IPS-18a (cell line): Measurements from ENCODE around the gene DDX11.
"Not testable (repeated sequence)": the region's sequence is repeated elsewhere in the genome, so short reads cannot be mapped to it uniquely, and the experiment has no call there.

Source experiments
- H3K27ac ChIP-seq: one replicate; pipeline ENCODE4 v1.5.1; 2013; ENCODE audit warnings: low read length
- H3K27me3 ChIP-seq: one replicate; pipeline ENCODE4 v1.6.1; 2013; ENCODE audit warnings: mild to moderate bottlenecking, low read length; ENCODE audit not compliant: control insufficient read depth, insufficient read depth
- H3K36me3 ChIP-seq: one replicate; pipeline ENCODE4 v1.6.1; 2013; ENCODE audit warnings: low read depth, low read length; ENCODE audit not compliant: control insufficient read depth
- H3K4me1 ChIP-seq: one replicate; pipeline ENCODE4 v1.6.1; 2013; ENCODE audit warnings: low read depth, low read length; ENCODE audit not compliant: control insufficient read depth
- H3K4me3 ChIP-seq: one replicate; pipeline ENCODE4 v1.5.1; 2013; ENCODE audit warnings: low read length
- H3K9ac ChIP-seq: one replicate; pipeline ENCODE4 v1.6.1; 2013; ENCODE audit warnings: mild to moderate bottlenecking, low read length, moderate library complexity
- H3K9me3 ChIP-seq: one replicate; pipeline ENCODE4 v1.6.1; 2013; ENCODE audit warnings: low read depth, low read length; ENCODE audit not compliant: control insufficient read depth

DDX11 gene

DNA sequence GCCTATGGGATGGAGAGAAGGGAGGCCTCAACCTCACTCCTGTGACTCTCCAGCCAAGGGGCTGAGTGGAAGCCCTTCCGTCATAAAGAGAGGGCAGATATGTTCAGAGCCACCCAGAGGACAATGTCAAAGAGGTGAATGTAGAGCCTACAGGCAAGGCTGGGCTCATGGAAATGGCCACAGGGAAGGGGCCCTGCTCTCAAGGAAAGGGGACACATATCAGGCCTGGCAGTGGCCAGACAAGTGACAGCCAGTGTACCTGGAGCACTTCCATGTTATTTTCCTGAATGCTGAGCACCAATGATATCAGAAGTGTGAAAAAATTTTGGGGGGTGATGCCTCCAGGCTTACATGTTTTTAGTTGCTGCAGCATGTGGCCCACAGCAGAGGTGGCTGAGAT lies 36.6 kb upstream of the DDX11 start:
- no peaks in the 10 kb centered on the region for H3K9me3 ChIP-seq
- H3K4me3 ChIP-seq, result no peak overlapping the region
- H3K9ac ChIP-seq, result no peak overlapping the region
- no peaks in the 10 kb centered on the region for H3K36me3 ChIP-seq
- H3K27me3 ChIP-seq, result no peaks in the 10 kb centered on the region
- H3K27ac ChIP-seq, result no peak overlapping the region
- no peaks in the 10 kb centered on the region for H3K4me1 ChIP-seq

DNA sequence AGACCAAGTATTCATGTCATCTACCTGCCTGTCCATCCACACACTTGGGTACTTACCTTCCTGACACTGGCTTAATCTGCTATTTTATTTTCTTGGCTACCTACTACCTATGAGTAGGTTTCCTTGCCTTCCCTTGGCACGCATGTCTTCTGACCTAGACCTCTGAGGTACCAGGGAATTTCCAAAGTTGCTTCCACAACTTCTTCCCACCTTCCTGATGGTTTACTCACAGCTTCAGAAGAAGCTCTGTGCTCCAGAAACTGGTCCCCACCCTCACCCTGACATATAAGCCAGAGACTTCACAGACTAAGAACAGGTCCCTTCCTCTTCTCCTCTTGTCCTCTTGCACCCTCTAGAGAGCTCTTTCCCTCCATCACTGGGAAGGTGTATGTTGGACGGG lies 35.7 kb upstream of the DDX11 start:
- Histone ChIP-seq H3K4me1 (no peaks in the 10 kb centered on the region), H3K27me3 (no peaks in the 10 kb centered on the region), H3K9ac (no peak overlapping the region), H3K36me3 (no peaks in the 10 kb centered on the region), H3K4me3 (no peak overlapping the region), H3K27ac (no peak overlapping the region), H3K9me3 (no peaks in the 10 kb centered on the region)

DNA sequence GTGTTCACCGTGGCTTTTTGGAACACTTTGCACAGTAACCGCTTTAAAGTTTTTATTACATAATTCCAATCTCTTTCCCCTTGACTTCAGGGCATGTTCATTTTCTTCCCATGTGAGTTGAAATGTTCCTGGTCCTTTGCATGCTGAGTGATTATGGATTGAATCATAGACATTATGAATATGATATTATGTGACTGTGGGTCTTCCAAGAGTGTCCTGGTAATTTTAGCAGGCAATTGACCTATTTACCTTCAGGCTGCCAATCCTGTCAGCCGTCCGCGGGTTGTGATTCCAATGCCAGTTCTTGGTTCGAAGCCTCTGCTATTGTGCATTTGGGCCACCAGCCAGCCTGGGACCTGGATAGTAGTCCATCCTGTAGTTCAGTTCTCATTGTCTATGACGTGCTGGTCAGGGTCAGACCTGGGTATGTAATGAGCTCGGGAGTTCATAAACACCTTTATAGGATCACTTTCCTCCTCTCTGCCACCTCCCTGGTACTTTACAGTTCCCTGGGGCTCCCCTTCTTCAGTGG lies 32.6 kb upstream of the DDX11 start:
- H3K4me3 ChIP-seq, result no peak overlapping the region
- no peaks in the 10 kb centered on the region for H3K36me3 ChIP-seq
- no peaks in the 10 kb centered on the region for H3K27me3 ChIP-seq
- H3K4me1 ChIP-seq, result no peaks in the 10 kb centered on the region
- no peak overlapping the region for H3K27ac ChIP-seq
- no peak overlapping the region for H3K9ac ChIP-seq
- no peaks in the 10 kb centered on the region for H3K9me3 ChIP-seq

DNA sequence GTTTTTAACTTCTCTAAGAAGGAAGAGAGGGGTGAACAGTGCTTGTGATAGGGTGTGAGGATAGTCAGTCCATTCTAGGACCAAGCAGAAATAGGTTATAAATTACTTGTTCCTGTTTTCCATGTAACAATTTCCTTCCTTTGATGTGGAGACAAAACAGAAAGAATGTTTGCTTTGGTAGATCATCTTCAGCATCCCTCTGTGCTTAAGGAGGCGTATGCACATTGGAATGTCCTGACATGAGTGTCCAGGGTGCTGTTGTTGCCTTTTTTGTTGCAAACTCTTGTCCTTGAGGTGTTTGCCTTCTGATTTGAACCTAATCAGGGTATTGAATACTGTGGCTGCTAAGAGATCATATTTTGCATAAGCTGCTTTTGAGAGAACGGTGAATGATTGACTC lies 23.5 kb upstream of the DDX11 start:
- not testable (repeated sequence) for H3K9me3 ChIP-seq, H3K27me3 ChIP-seq, H3K4me1 ChIP-seq, H3K27ac ChIP-seq, H3K9ac ChIP-seq, H3K4me3 ChIP-seq, H3K36me3 ChIP-seq

DNA sequence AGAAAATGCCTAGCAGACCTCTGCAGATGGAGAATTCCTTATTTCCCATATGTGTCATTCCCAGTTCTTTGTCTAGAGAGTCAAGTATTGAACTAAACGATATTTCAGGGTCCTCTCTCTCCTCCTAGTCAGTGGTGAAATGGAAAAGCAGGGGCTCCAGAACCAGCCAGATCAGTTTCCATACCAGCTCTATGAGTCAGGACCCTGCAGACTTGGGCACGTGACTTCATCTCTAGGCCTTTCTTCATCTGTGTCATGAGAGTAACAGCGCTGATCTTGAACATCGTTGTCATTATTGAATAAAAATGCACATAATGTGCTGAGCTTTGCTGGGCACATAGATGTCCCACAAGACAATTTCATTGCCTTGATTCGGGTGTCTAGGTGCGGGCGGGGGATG lies 23.1 kb upstream of the DDX11 start:
- H3K4me3 ChIP-seq, H3K9me3 ChIP-seq, H3K36me3 ChIP-seq, H3K27me3 ChIP-seq, H3K27ac ChIP-seq, H3K9ac ChIP-seq, H3K4me1 ChIP-seq: not testable (repeated sequence)

DNA sequence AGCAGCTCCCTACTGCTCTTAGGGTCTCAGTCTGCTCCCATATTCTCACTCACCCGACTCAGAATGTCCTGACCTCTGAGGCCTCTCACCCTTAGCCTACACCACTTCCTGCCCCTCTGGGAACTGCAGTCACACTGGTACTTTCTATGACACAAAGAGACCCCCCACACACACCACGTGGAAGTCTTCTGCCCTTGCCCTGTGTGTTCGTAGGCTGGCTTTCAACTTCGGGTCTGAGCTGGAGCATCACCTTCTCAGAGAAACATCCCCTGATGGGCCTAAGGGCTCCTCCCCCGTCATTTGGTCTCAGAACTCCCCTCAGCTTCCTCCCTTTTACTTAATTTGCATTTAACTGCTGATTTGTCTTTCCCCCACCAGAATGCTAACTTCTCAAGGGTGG lies 22.0 kb upstream of the DDX11 start:
- not testable (repeated sequence) for H3K27ac ChIP-seq, H3K4me3 ChIP-seq, H3K27me3 ChIP-seq, H3K9ac ChIP-seq, H3K4me1 ChIP-seq, H3K9me3 ChIP-seq, H3K36me3 ChIP-seq

DNA sequence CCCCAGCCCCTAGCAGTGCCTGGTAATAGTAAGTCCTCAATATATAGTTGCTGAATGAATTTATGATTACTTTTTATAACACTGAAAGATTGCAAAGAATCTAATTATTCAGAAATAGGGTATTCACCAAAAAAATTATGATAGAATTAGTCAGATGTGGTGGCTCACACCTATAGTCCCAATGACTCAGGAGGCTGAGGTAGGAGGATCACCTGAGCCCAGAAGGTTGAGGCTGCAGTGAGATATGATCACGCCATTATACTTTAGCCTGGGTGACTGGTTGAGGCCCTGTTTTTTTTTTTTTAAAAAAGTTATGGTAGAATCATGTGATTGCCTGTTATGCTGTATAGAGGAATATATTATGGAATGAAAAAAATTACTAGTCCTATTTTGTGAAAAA lies 21.5 kb upstream of the DDX11 start:
- not testable (repeated sequence) for H3K9ac ChIP-seq, H3K27ac ChIP-seq, H3K9me3 ChIP-seq, H3K27me3 ChIP-seq, H3K4me1 ChIP-seq, H3K4me3 ChIP-seq, H3K36me3 ChIP-seq

DNA sequence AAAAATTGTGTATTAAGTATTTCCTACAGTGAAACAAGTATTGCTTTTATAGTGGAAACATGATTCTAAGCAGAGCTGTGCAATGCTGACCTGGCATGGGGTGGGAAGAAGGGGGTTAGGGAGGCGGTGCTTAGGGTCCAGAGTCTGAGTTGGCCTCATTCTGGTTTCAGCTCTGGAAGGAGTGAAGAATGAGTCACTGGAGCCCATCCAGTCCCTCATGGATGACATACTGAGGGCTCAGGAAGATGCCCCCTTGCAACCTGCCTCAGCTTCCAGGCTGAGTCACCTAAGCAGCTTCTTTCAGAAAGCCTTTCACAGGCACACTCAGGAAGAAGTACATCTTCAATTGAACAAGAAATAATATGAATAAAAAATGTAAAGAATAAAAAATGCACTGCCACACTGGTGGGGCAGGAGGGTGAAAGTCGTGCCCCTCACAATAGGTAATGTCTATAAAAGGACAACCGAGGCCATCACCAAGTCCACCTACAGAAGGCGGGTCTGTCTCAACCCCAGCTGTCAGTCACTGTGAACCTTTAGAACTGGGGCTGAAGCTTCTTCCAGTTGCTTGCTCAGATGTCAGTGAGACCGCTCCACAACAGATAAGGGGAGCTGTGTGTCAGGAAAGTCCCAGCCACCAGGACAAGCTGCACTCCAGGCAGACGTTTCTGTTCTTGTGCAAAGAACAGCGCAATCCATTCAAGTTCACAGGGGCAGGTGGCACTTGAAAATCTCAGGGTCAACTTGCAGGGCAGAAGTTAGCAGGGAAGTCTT lies 20.8 kb upstream of the DDX11 start:
- H3K27me3 ChIP-seq, H3K27ac ChIP-seq, H3K9me3 ChIP-seq, H3K4me3 ChIP-seq, H3K4me1 ChIP-seq, H3K9ac ChIP-seq, H3K36me3 ChIP-seq: not testable (repeated sequence)

DNA sequence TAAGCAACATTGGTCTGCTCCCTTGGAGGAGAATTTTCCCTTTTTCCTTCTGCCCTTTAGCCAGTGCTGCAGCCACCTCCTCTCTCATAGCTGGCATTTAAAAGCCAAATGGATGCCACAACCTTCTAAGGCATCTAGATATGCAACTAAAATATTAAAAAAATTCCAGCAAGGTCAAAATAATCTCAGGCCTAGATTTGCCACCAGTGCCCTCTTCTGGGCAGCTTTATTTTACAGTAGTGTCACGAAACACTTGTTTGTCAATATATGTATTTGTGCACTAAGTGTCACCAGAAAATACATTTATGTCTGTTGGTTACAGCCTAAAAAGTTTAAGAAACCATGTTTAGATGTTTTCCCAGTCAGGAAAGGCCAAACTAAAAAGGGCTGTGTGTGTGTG lies 19.7 kb upstream of the DDX11 start:
- H3K4me3 ChIP-seq, H3K9me3 ChIP-seq, H3K9ac ChIP-seq, H3K27me3 ChIP-seq, H3K36me3 ChIP-seq, H3K27ac ChIP-seq, H3K4me1 ChIP-seq: not testable (repeated sequence)

DNA sequence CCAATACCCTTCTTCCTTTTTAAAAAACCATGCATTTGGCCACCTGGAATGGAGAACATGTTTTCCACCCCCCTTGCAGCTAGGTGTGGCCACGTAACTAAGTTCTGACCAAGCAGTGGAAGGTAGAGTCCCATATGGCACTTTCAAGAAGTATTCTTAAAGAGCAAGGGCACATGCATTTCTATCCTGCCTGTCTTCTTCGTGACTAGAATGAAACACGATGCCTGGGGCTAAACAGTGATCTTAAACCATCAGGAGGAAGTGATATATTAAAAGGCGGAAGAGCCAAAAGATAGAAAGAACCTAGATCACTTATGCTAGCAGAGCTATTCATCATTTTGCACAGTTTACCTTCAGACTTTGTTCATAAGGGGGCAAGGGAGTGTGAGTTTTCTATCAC lies 16.0 kb upstream of the DDX11 start:
- Histone ChIP-seq H3K9me3 (no peaks in the 10 kb centered on the region), H3K9ac (no peak overlapping the region), H3K27me3 (no peaks in the 10 kb centered on the region), H3K36me3 (no peaks in the 10 kb centered on the region), H3K4me1 (no peaks in the 10 kb centered on the region), H3K27ac (no peak overlapping the region), H3K4me3 (no peak overlapping the region)

DNA sequence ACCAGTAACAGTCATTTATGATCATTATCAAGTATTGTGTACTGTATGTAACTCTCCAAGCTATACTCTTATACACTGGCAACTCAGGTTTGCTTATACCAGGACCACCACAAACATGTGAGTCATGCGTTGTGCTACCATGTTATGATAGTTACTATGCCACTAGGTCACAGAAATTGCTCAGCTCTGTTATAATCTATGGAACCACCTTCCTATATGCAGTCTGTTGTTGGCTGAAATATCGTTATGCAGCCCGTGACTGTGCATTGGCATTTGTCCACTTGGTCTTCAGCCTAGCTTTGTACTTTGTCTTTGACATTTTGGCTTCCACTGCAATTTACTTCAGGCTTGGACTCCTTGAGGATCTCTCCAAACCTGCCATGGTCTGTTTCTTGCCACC lies 7.5 kb upstream of the DDX11 start:
- not testable (repeated sequence) for H3K9me3 ChIP-seq, H3K9ac ChIP-seq, H3K4me1 ChIP-seq, H3K27ac ChIP-seq, H3K27me3 ChIP-seq, H3K4me3 ChIP-seq, H3K36me3 ChIP-seq

DNA sequence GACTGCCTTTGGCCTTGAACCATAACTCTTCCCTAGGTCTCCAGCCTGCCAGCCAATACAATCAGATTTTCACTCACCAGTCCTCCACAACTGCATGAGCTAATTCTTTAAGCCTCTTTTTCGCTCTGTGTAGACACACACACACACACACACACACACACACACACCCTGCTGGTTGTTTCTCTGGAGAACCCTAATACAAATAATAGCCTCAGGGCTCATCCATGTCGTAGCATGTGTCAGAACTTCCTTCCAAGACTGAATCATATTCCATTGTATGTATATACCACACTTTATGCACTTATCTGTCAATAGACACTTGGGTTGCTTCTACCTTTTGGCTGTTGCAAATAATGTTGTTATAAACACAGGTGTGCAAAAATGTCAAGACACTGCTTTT lies 6.0 kb upstream of the DDX11 start:
- not testable (repeated sequence) for H3K4me3 ChIP-seq

More for the DNA sequence above, 6.0 kb upstream of the DDX11 start:
- not testable (repeated sequence) for H3K27me3 ChIP-seq, H3K9me3 ChIP-seq, H3K9ac ChIP-seq, H3K4me1 ChIP-seq, H3K27ac ChIP-seq, H3K36me3 ChIP-seq
